ENCODE data around the gene PPP1R1B. TPM values are rescaled to one million over a fixed set of nuclear protein-coding genes. Genes with fewer than 3 reads are reported as not detected.

PPP1R1B gene
- total and polyA plus RNA-seq, 2 of the 4 experiments (the other 2 are of a cell fraction) = not detected

GRCh38 chr17:39625198-39625785 is 1.5 kb upstream of the PPP1R1B start:
- Histone ChIP-seq H2BK120ac (ENCODE audit: low read depth, low read length) (no peak overlapping the region), H2BK5ac (ENCODE audit: low read depth, low read length, poor library complexity, severe bottlenecking) (no peak overlapping the region), H3K27ac (ENCODE audit: insufficient read depth, low read length) (no peak overlapping the region), H3K36me3 (ENCODE audit: control insufficient read depth, insufficient read depth, low read length) (no peaks in the 10 kb centered on the region), H4K20me1 (ENCODE audit: insufficient read depth, low read length) (no peaks in the 10 kb centered on the region), H2AFZ (replicated peaks; ENCODE audit: low read length, poor library complexity) (peak overlapping the region; percentile 63), H3K4ac (ENCODE audit: low read depth, low read length) (no peak overlapping the region), H2AK5ac (ENCODE audit: low read depth, low read length) (no peak overlapping the region), H4K91ac (ENCODE audit: insufficient read depth, low read depth, low read length) (no peak overlapping the region), H2BK15ac (ENCODE audit: low read depth, low read length) (no peak overlapping the region), H3K4me2 (ENCODE audit: low read depth, low read length) (no peak overlapping the region), H2AK9ac (replicated peaks; ENCODE audit: low read depth, low read length, poor library complexity) (no peak overlapping the region), H3K4me3 (ENCODE audit: insufficient read depth, low read depth, low read length) (no peak overlapping the region), H3K9me1 (ENCODE audit: insufficient read depth, low read length) (no peaks in the 10 kb centered on the region), H3K23ac (ENCODE audit: low read depth, low read length) (no peak overlapping the region), H3K27me3 (ENCODE audit: control insufficient read depth, insufficient read depth, low read length) (peaks cover 66% of the 10 kb centered on the region), H4K5ac (ENCODE audit: low read depth, low read length) (no peak overlapping the region), H2BK20ac (ENCODE audit: low read depth, low read length) (no peak overlapping the region), H3K79me1 (ENCODE audit: low read depth in 1 of 2, low read length in 2 of 2) (no peaks in the 10 kb centered on the region), H3K18ac (ENCODE audit: low read depth, low read length) (no peak overlapping the region), H3K9me3 (ENCODE audit: control insufficient read depth, insufficient read depth, low read length) (no peaks in the 10 kb centered on the region), H3K4me1 (ENCODE audit: control insufficient read depth, insufficient read depth, low read length) (peaks cover 3% of the 10 kb centered on the region; the same call in 1 of the 2 replicates), H3K9ac (ENCODE audit: low read depth, low read length) (no peak overlapping the region), H4K8ac (ENCODE audit: low read depth in 2 of 2, low read length in 2 of 2) (no peak overlapping the region), H3K14ac (replicated peaks; ENCODE audit: low read depth, low read length) (no peak overlapping the region), H3K56ac (ENCODE audit: extremely low read depth, insufficient read depth, low read length) (no peak overlapping the region; the same call in 1 of the 2 replicates)
- TF ChIP-seq POLR2A (IDR thresholded peaks at IDR 0.05; ENCODE audit: low read depth, low read length) = no peak
- TF ChIP-seq NFE2L2 (IDR thresholded peaks at IDR 0.05; ENCODE audit: low read depth, low read length) = no peak
- TF ChIP-seq RAD21 (IDR thresholded peaks at IDR 0.05; ENCODE audit: low read length) = no peak
- TF ChIP-seq USF2 (IDR thresholded peaks at IDR 0.05; ENCODE audit: low read depth, low read length) = no peak
- no peak for TF ChIP-seq MAFK (IDR thresholded peaks at IDR 0.05; ENCODE audit: low read depth, low read length)
- TF ChIP-seq CTCF (conservative IDR thresholded peaks at IDR 0.05; ENCODE audit: low read depth, low read length) = no peak
- TF ChIP-seq CEBPB (IDR thresholded peaks at IDR 0.05; ENCODE audit: low read depth, low read length) = no peak
- TF ChIP-seq CHD1 (IDR thresholded peaks at IDR 0.05; ENCODE audit: low read depth, low read length) = no peak
- no peak for TF ChIP-seq RCOR1 (IDR thresholded peaks at IDR 0.05; ENCODE audit: insufficient replicate concordance, low read length)
- no peak for TF ChIP-seq MXI1 (IDR thresholded peaks at IDR 0.05; ENCODE audit: borderline replicate concordance, low read depth, low read length)
- no peak for TF ChIP-seq BHLHE40 (IDR thresholded peaks at IDR 0.05; ENCODE audit: low read depth, low read length)
- no peak for TF ChIP-seq RFX5 (IDR thresholded peaks at IDR 0.05; ENCODE audit: low read depth, low read length)
- TF ChIP-seq SMC3 (IDR thresholded peaks at IDR 0.05; ENCODE audit: low read depth, low read length) = no peak
- TF ChIP-seq MAZ (IDR thresholded peaks at IDR 0.05; ENCODE audit: borderline replicate concordance, low read depth, low read length) = no peak
- TF ChIP-seq FOS (IDR thresholded peaks at IDR 0.05; ENCODE audit: low read depth, low read length) = no peak
- TF ChIP-seq ELK1 (IDR thresholded peaks at IDR 0.05; ENCODE audit: borderline replicate concordance, low read depth, low read length) = no peak
- ChIA-PET POLR2A (ENCODE audit: unreplicated experiment) (no interaction called here), CTCF (no interaction called here)
- intact Hi-C loops (cut with micrococcal nuclease) (loop anchor here (10.0 kb wide), 1 partner anchor 360 kb away; the partner anchor contains the start of gene PSMD3), in situ Hi-C loops (cut with MboI; ENCODE audit: low sequenced_read_pairs) (no loop called here), dilution Hi-C loops (cut with HindIII; ENCODE audit: low sequenced_read_pairs, unreplicated experiment) (no loop called here)
- no peak for ATAC-seq (ENCODE audit: low read depth)
- DNase-seq = no peak
- no TSS peak for BruUV-seq (replicated peaks)
- whole genome bisulfite sequencing, 2 experiments (ENCODE audit: extremely low coverage in 2 of 2, insufficient read length in 1 of 2) = 7% methylated on average over 3 of the region's 5 CpGs; no CpG with 5 or more reads in 1 of the 2 experiments
